Measurements from ENCODE around the gene BOLA3.

BOLA3 gene

DNA sequence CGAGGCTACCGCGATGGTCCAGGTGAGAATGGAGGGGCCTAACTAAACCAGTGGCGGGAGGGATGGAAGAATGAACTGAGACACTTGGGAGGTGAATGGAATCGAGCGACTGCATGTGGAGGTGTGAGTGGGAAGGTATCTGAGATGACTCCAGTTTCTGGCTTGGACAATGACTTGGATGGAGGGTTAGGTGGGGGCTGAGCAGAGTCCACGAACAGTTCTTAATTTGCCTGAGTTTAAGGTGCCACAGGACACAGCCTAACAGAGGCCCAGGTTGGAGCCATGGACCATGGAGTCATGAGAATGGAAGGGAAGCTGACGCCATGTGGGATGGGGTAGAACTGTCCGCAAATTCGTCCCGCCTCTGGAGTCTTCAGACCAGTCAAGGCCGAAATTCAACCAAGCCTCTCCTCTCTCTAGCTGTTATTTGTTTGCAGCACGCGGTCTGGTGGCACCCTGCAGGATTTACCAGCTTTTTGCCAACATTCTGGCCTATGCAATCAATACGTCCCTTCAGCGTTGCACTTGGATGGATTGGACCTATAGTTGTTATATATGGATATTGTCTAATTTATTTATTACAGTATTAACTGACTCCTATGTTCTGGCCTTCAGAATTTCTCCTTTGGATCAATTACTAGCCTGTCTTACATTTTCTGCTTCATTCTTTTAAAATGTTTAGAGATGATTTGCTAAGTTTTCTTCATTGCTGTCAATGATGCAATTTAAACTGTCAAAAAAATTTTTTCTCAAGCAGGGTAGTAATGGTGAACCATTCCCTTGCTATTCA lies 940 bp upstream of the BOLA3 start (continued):
- TF ChIP-seq, protein P1, sequence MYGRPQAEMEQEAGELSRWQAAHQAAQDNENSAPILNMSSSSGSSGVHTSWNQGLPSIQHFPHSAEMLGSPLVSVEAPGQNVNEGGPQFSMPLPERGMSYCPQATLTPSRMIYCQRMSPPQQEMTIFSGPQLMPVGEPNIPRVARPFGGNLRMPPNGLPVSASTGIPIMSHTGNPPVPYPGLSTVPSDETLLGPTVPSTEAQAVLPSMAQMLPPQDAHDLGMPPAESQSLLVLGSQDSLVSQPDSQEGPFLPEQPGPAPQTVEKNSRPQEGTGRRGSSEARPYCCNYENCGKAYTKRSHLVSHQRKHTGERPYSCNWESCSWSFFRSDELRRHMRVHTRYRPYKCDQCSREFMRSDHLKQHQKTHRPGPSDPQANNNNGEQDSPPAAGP (tag by site-specific recombination; IDR thresholded peaks at IDR 0.05), result no peak
- TF ChIP-seq SP2 (tag by site-specific recombination; IDR thresholded peaks at IDR 0.05), result peak; percentile 36

DNA sequence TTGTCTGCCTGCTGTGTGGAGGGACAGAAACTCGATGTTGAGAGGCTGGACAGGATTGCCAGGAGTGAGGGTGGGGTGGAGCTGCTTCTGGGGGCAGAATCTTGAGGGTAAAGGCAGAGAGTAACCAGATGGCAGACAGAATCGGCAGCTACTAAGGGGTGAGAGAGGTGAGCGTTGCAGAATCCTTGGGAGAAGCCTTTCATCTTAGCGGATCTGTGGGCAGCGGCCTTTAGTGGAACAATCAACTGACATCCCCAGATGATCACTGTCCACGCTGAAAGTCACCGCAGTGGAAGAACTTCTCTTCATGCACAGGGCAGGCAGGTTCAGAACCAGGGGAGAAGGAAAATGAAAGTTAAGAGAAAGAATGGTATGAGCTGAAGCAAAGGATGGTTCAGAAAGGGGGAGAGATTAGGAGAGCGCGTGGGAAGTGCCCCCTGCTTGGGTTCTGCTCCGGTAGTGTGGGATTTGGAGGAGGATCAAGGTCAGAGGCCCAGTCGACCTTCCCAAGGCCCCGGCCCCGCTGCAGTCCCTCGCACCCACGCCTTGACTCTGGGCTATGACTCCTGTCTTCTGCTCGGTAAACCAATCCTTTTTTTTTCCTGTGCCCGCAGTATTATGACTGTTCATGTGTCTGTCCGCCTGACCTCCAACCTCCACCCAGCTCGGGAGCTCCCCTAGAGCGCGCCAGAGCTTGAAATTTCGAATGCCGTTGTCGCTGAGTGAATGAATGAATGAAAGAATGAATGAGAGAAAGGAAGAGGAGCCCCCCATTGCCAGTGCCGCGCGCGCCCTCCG lies 584 bp downstream of the BOLA3 start:
- H3K9me3 ChIP-seq (ENCODE audit: control insufficient read depth, insufficient read depth, low read depth, low read length), result no peaks in the 10 kb centered on the region
- ChIA-PET POLR2A (interaction anchor here (0.9 to 2.4 kb wide), 7 partner anchors 10 to 410 kb away, joined by 3 to 11 read pairs (median 3); partner anchors contain the start of genes MTHFD2, STAMBP and TPRKB), CTCF (interaction anchor here (0.6 to 7.5 kb wide), 10 partner anchors 8 to 322 kb away, joined by 3 to 155 read pairs (median 3); partner anchors contain the start of gene STAMBP)
- peaks cover 4 to 39% of the 10 kb centered on the region in 2 experiments; a peak in 2 of 3 replicates for H3K36me3 ChIP-seq (ENCODE audit: control insufficient read depth in 2 of 2, insufficient read depth in 1 of 2, low read length in 2 of 2)
- TF ChIP-seq ZNF24 (tag by site-specific recombination; IDR thresholded peaks at IDR 0.05), result peak; percentile 99
- TF ChIP-seq ZNF121 (tag by site-specific recombination; IDR thresholded peaks at IDR 0.05), result 0 out of 2 replicates have a peak, but pooled peaks have one; percentile 9
- TF ChIP-seq ZNF366 (tag by site-specific recombination; conservative IDR thresholded peaks at IDR 0.05), result 0 out of 2 replicates have a peak, but pooled peaks have one; percentile 21
- peak; percentile 62 for TF ChIP-seq ZBTB17 (tag by site-specific recombination; IDR thresholded peaks at IDR 0.05)
- no peak for TF ChIP-seq ZNF792 (tag by site-specific recombination; IDR thresholded peaks at IDR 0.05)
- TF ChIP-seq PRDM4 (tag by site-specific recombination; IDR thresholded peaks at IDR 0.05), result no peak
- peak; percentile 9; the same call in 1 of the 2 replicates for TF ChIP-seq ZNF335 (tag by site-specific recombination; conservative IDR thresholded peaks at IDR 0.05)
- 0 out of 2 replicates have a peak, but pooled peaks have one; percentile 45 for TF ChIP-seq BCL11B (tag by site-specific recombination; IDR thresholded peaks at IDR 0.05; ENCODE audit: low read depth)
- TF ChIP-seq ZFHX2 (tag by site-specific recombination; conservative IDR thresholded peaks at IDR 0.05), result peak; percentile 64
- TF ChIP-seq, protein P2, sequence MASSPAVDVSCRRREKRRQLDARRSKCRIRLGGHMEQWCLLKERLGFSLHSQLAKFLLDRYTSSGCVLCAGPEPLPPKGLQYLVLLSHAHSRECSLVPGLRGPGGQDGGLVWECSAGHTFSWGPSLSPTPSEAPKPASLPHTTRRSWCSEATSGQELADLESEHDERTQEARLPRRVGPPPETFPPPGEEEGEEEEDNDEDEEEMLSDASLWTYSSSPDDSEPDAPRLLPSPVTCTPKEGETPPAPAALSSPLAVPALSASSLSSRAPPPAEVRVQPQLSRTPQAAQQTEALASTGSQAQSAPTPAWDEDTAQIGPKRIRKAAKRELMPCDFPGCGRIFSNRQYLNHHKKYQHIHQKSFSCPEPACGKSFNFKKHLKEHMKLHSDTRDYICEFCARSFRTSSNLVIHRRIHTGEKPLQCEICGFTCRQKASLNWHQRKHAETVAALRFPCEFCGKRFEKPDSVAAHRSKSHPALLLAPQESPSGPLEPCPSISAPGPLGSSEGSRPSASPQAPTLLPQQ (tag by site-specific recombination; IDR thresholded peaks at IDR 0.05), result no peak
- H3K4me1 ChIP-seq (ENCODE audit: control insufficient read depth, insufficient read depth, low read length), result no peaks in the 10 kb centered on the region
- peak overlapping the region; percentile 63 for H3K4me3 ChIP-seq (ENCODE audit: low read depth, low read length)
- H3K27ac ChIP-seq (ENCODE audit: extremely low read depth, low read depth, low read length), result peak overlapping the region; percentile 67; the same call in 1 of the 2 replicates

DNA sequence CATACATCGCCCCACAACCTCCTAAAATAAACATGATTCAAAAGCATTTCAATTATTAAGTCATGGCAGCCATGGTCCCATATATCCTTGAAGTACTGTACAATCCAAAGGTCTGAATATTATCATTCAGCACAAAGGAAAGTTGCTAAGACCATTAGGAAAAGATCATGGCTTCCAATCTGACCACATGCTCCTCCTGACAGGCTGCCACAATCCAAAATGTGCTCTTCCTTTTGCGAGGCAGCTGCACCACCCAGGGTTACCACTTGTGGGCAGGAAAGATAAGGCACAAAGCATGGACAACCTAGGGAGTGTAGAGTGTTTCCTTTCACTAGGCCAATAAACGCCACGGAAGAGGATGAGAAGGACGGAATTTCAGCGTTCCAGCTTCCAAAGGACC lies 5.4 kb downstream of the BOLA3 start:
- ChIA-PET CTCF (interaction anchor here (0.7 to 1.3 kb wide), 4 partner anchors 10 to 221 kb away, joined by 3 read pairs; no protein-coding TSS in a partner anchor), POLR2A (no interaction called here)
- H3K27ac ChIP-seq (ENCODE audit: extremely low read depth, low read depth, low read length), result no peak overlapping the region
- H3K9me3 ChIP-seq (ENCODE audit: control insufficient read depth, insufficient read depth, low read depth, low read length), result no peaks in the 10 kb centered on the region
- TF ChIP-seq OVOL3 (tag by site-specific recombination; IDR thresholded peaks at IDR 0.05), result no peak
- no peak for TF ChIP-seq ZNF645 (tag by site-specific recombination; IDR thresholded peaks at IDR 0.05)
- TF ChIP-seq, protein P3, sequence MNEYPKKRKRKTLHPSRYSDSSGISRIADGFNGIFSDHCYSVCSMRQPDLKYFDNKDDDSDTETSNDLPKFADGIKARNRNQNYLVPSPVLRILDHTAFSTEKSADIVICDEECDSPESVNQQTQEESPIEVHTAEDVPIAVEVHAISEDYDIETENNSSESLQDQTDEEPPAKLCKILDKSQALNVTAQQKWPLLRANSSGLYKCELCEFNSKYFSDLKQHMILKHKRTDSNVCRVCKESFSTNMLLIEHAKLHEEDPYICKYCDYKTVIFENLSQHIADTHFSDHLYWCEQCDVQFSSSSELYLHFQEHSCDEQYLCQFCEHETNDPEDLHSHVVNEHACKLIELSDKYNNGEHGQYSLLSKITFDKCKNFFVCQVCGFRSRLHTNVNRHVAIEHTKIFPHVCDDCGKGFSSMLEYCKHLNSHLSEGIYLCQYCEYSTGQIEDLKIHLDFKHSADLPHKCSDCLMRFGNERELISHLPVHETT (tag by site-specific recombination; IDR thresholded peaks at IDR 0.05), result no peak
- TF ChIP-seq ZNF664 (tag by site-specific recombination; IDR thresholded peaks at IDR 0.05), result no peak
- no peak for TF ChIP-seq ZNF366 (tag by site-specific recombination; conservative IDR thresholded peaks at IDR 0.05)
- TF ChIP-seq ZNF335 (tag by site-specific recombination; conservative IDR thresholded peaks at IDR 0.05), result 0 out of 2 replicates have a peak, but pooled peaks have one; percentile 11
- 0 out of 2 replicates have a peak, but pooled peaks have one; percentile 34 for TF ChIP-seq ZBTB48 (tag by site-specific recombination; IDR thresholded peaks at IDR 0.05)
- TF ChIP-seq ZNF138 (tag by site-specific recombination; IDR thresholded peaks at IDR 0.05; ENCODE audit: borderline replicate concordance), result no peak
- TF ChIP-seq ZNF660 (tag by site-specific recombination; IDR thresholded peaks at IDR 0.05), result no peak
- no peak overlapping the region for H3K4me3 ChIP-seq (ENCODE audit: low read depth, low read length)
- H3K36me3 ChIP-seq (ENCODE audit: control insufficient read depth in 2 of 2, insufficient read depth in 1 of 2, low read length in 2 of 2), result peaks cover 0 to 42% of the 10 kb centered on the region in 2 experiments; a peak in 2 of 3 replicates
- no peaks in the 10 kb centered on the region for H3K4me1 ChIP-seq (ENCODE audit: control insufficient read depth, insufficient read depth, low read length)
